Left ventricle myocardium inferior (tissue), 1 donor: ENCODE measurements around the gene LAMP1. TPM values are rescaled to one million over a fixed set of nuclear protein-coding genes. Genes with fewer than 3 reads are reported as not detected.

Experiments
- DNase-seq: peaks from one replicate; pipeline ENCODE4 v3.0.0-alpha.2; 2020
- H3K27ac ChIP-seq: fragments of 200-600 bp; replicated peaks from 2 replicates; pipeline ENCODE4 v1.8.0; 2021
- H3K27me3 ChIP-seq: fragments of 200-600 bp; 2 replicates; pipeline ENCODE4 v1.8.0; 2021; ENCODE audit warnings: low read depth
- H3K36me3 ChIP-seq: fragments of 200-600 bp; 2 replicates; pipeline ENCODE4 v1.8.0; 2021
- H3K4me1 ChIP-seq: fragments of 200-600 bp; 2 replicates; pipeline ENCODE4 v1.8.0; 2021
- H3K4me3 ChIP-seq: fragments of 200-600 bp; 2 replicates; pipeline ENCODE4 v1.8.0; 2021; ENCODE audit warnings: mild to moderate bottlenecking, moderate library complexity
- H3K9me3 ChIP-seq: fragments of 200-600 bp; replicated peaks from 2 replicates; pipeline ENCODE4 v1.8.0; 2021
- CTCF ChIP-seq: fragments of 200-600 bp; IDR thresholded peaks from 2 replicates; pipeline ENCODE4 v1.8.0; 2021; ENCODE audit warnings: antibody characterized with exemption, mild to moderate bottlenecking, borderline replicate concordance
- intact Hi-C: fragments of 100-400 bp; cut with micrococcal nuclease; formaldehyde crosslinking; loops from one replicate; pipeline ENCODE4 v1.11.0; 2022
- total RNA-seq: library from RNA; stranded (reverse); fragmentation: NEBNext Ultra II Directional; extraction: Animal tissue kit (Norgen Biotek cat#: 25700); gene quantifications from one replicate; pipeline ENCODE4 v1.2.1, GENCODE V29; 2021
- donor health status: DM: no; HTN: yes; CAD: no; lungs with severe emphysema.

LAMP1 gene
- total RNA-seq, 1 donor from 2014 or later = 96.1 TPM

GRCh38 chr13:113360446-113360845 is 63.4 kb downstream of the LAMP1 start:
- no peak overlapping the region for H3K4me3 ChIP-seq
- H3K9me3 ChIP-seq = no peaks in the 10 kb centered on the region
- no peaks in the 10 kb centered on the region for H3K36me3 ChIP-seq
- H3K4me1 ChIP-seq = peaks cover 13% of the 10 kb centered on the region
- intact Hi-C loops = no loop called here
- H3K27ac ChIP-seq = no peak overlapping the region
- H3K27me3 ChIP-seq = peaks cover 52% of the 10 kb centered on the region
- TF ChIP-seq CTCF = no peak
- DNase-seq = no peak

- H3K4me1 ChIP-seq = peaks cover 13% of the 10 kb centered on the region
- intact Hi-C loops = no loop called here
- no peaks in the 10 kb centered on the region for H3K36me3 ChIP-seq
- peaks cover 61% of the 10 kb centered on the region for H3K27me3 ChIP-seq
- H3K9me3 ChIP-seq = no peaks in the 10 kb centered on the region
- no peak overlapping the region for H3K27ac ChIP-seq
- no peak for DNase-seq
- no peak for TF ChIP-seq CTCF
- H3K4me3 ChIP-seq = no peak overlapping the region
Observed at GRCh38 chr13:113361406-113361805, 64.4 kb downstream of the LAMP1 start.

GRCh38 chr13:113364311-113364889 is 67.4 kb downstream of the LAMP1 start:
- peak overlapping the region; percentile 69 for H3K4me3 ChIP-seq
- no peaks in the 10 kb centered on the region for H3K36me3 ChIP-seq
- intact Hi-C loops = no loop called here
- peaks cover 13% of the 10 kb centered on the region for H3K4me1 ChIP-seq
- TF ChIP-seq CTCF = no peak
- no peaks in the 10 kb centered on the region for H3K9me3 ChIP-seq
- H3K27ac ChIP-seq = peak overlapping the region; percentile 48
- H3K27me3 ChIP-seq = peaks cover 56% of the 10 kb centered on the region
- DNase-seq = no peak

- peak overlapping the region; percentile 48 for H3K27ac ChIP-seq
- H3K27me3 ChIP-seq = peaks cover 50% of the 10 kb centered on the region
- peaks cover 13% of the 10 kb centered on the region for H3K4me1 ChIP-seq
- H3K9me3 ChIP-seq = no peaks in the 10 kb centered on the region
- H3K36me3 ChIP-seq = no peaks in the 10 kb centered on the region
- no peak for DNase-seq
- intact Hi-C loops = no loop called here
- no peak for TF ChIP-seq CTCF
- peak overlapping the region; percentile 69 for H3K4me3 ChIP-seq
Observed at GRCh38 chr13:113364901-113365582, 68.0 kb downstream of the LAMP1 start.

GRCh38 chr13:113365583-113365970 is 68.5 kb downstream of the LAMP1 start:
- Histone ChIP-seq H3K27ac (no peak overlapping the region), H3K4me1 (peaks cover 13% of the 10 kb centered on the region), H3K4me3 (no peak overlapping the region), H3K9me3 (no peaks in the 10 kb centered on the region), H3K27me3 (peaks cover 46% of the 10 kb centered on the region), H3K36me3 (no peaks in the 10 kb centered on the region)
- intact Hi-C loops = no loop called here
- TF ChIP-seq CTCF = no peak
- DNase-seq = no peak
